DND-41 (cell line): ENCODE data around the gene SMARCA4.

ENCODE experiments used
- CTCF ChIP-seq: IDR thresholded peaks from 2 replicates; pipeline ENCODE4 v1.5.1; 2012; ENCODE audit warnings: borderline replicate concordance, low read length, moderate library complexity, mild to moderate bottlenecking; ENCODE audit not compliant: poor library complexity, severe bottlenecking; ENCODE audit errors: extremely low read depth
- EZH2 ChIP-seq: IDR thresholded peaks from 3 replicates; pipeline ENCODE4 v1.6.1; 2012; ENCODE audit warnings: borderline replicate concordance, low read depth, mild to moderate bottlenecking, moderate library complexity, low read length, inconsistent platforms; ENCODE audit not compliant: severe bottlenecking

DNA sequence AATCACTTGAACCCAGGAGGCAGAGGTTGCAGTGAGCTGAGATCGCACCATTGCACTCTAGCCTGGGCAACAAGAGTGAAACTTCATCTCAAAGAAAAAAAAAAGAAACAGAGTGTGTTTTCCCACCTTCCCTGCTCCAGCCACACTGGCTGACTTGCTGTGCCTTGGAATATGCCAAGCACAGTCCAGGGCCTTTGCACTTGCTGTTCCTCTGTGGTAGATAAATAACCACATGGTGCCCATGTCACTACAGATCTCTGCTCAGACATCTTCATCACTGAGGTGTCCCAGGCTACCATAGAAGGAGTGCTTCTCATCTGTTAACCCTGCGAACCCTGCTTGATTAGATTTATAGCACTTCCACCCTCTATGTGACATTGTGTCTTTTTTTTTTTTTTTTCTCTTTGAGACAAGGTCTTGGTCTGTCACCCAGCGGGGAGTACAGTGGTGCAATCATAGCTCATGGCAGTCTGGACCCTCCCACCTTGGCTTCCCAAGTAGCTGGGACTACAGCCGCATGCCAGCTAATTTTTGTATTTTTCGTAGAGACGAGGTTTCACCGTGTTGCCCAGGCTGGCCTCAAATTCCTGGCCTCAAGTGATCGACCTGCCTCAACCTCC is 10.4 kb downstream of the SMARCA4 start:
- TF ChIP-seq CTCF (no peak), EZH2 (no peak)
